ENCODE data around the gene CMTR1. TPM values are rescaled to one million over a fixed set of nuclear protein-coding genes. Genes with fewer than 3 reads are reported as not detected.
A peak's percentile ranks its signal among the peaks of the same experiment; 100 is the strongest.
"Not testable (repeated sequence)": the region's sequence is repeated elsewhere in the genome, so short reads cannot be mapped to it uniquely, and the experiment has no call there.

The CMTR1 gene
- total RNA-seq, 2 donors from 2014 or later = 20.3 to 24.4 TPM

GRCh38 chr6:37496951-37497885 is 64.2 kb downstream of the CMTR1 start:
- Histone ChIP-seq H3K9me3 (no peaks in the 10 kb centered on the region), H3K4me1 (peaks cover 5% of the 10 kb centered on the region), H3K36me3 (no peaks in the 10 kb centered on the region), H3K4me3 (no peak overlapping the region), H3K27ac (no peak overlapping the region), H3K9ac (ENCODE audit: low read depth in 2 of 2, low read length in 2 of 2) (no peak overlapping the region), H3K27me3 (no peaks in the 10 kb centered on the region)
- TF ChIP-seq CTCF (IDR thresholded peaks at IDR 0.05) = no peak
- intact Hi-C loops (cut with DNase I) = no loop called here
- no peak for DNase-seq

GRCh38 chr6:37499433-37500293 is 66.6 kb downstream of the CMTR1 start, which contains the start of gene CCDC167:
Gene CCDC167 (minus strand): TSS chr6:37499893. CDS start chr6:37499863, 30 bp downstream.
- no peak for TF ChIP-seq CTCF (IDR thresholded peaks at IDR 0.05)
- no peak within 1 kb of the TSS for H3K27ac ChIP-seq
- H3K9ac ChIP-seq (ENCODE audit: low read depth in 2 of 2, low read length in 2 of 2) = peak within 1 kb of the TSS; percentile 72 to 78
- H3K9me3 ChIP-seq = no peaks in the 10 kb centered on the region
- no peaks in the 10 kb centered on the region for H3K36me3 ChIP-seq
- H3K4me3 ChIP-seq = peak within 1 kb of the TSS; percentile 67
- H3K27me3 ChIP-seq = no peaks in the 10 kb centered on the region
- peaks cover 5% of the 10 kb centered on the region for H3K4me1 ChIP-seq
- DNase-seq = peak; percentile 95
- intact Hi-C loops (cut with DNase I) = no loop called here

GRCh38 chr6:37500294-37500608 is 67.2 kb downstream of the CMTR1 start:
- H3K36me3 ChIP-seq = no peaks in the 10 kb centered on the region
- no peak for TF ChIP-seq CTCF (IDR thresholded peaks at IDR 0.05)
- peak overlapping the region; percentile 67 for H3K4me3 ChIP-seq
- intact Hi-C loops (cut with DNase I) = no loop called here
- DNase-seq = no peak
- H3K27me3 ChIP-seq = no peaks in the 10 kb centered on the region
- H3K9me3 ChIP-seq = no peaks in the 10 kb centered on the region
- H3K27ac ChIP-seq = no peak overlapping the region
- peaks cover 5% of the 10 kb centered on the region for H3K4me1 ChIP-seq
- H3K9ac ChIP-seq (ENCODE audit: low read depth in 2 of 2, low read length in 2 of 2) = no peak overlapping the region

- H3K4me1 ChIP-seq; H3K4me3 ChIP-seq; H3K27ac ChIP-seq; DNase-seq; H3K9ac ChIP-seq (ENCODE audit: low read depth in 2 of 2, low read length in 2 of 2); H3K9me3 ChIP-seq; H3K36me3 ChIP-seq; intact Hi-C loops (cut with DNase I); H3K27me3 ChIP-seq: not testable (repeated sequence)
Measured at GRCh38 chr6:37500904-37501303, 67.9 kb downstream of the CMTR1 start.

GRCh38 chr6:37501632-37502491 is 68.8 kb downstream of the CMTR1 start:
- Histone ChIP-seq H3K27me3 (no peaks in the 10 kb centered on the region), H3K36me3 (no peaks in the 10 kb centered on the region), H3K9ac (ENCODE audit: low read depth in 2 of 2, low read length in 2 of 2) (no peak overlapping the region), H3K27ac (no peak overlapping the region), H3K4me1 (peaks cover 5% of the 10 kb centered on the region), H3K4me3 (no peak overlapping the region), H3K9me3 (no peaks in the 10 kb centered on the region)
- TF ChIP-seq CTCF (IDR thresholded peaks at IDR 0.05) = no peak
- no peak for DNase-seq
- intact Hi-C loops (cut with DNase I) = no loop called here

Data from colonic mucosa (tissue), 4 donors.